ENCODE measurements around the gene CAPN10.

CAPN10 gene

GRCh38 chr2:240631548-240632305 lies 45.2 kb downstream of the CAPN10 start:
- no peak for DNase-seq (ENCODE audit: low read depth in 2 of 2)
- H3K4me3 ChIP-seq (replicated peaks in 1 of 2; ENCODE audit: low read depth in 2 of 2, low read length in 2 of 2) = no peak overlapping the region
- TF ChIP-seq CTCF (IDR thresholded peaks at IDR 0.05; ENCODE audit: low read depth, low read length) = no peak

- no peak for TF ChIP-seq CTCF (IDR thresholded peaks at IDR 0.05; ENCODE audit: low read depth, low read length)
- DNase-seq (ENCODE audit: low read depth in 2 of 2) = no peak
Measured at GRCh38 chr2:240632306-240632721, 45.8 kb downstream of the CAPN10 start.

GRCh38 chr2:240635121-240635997 lies 48.8 kb downstream of the CAPN10 start:
- DNase-seq (ENCODE audit: low read depth in 2 of 2) = no peak
- no peak overlapping the region for H3K4me3 ChIP-seq (replicated peaks in 1 of 2; ENCODE audit: low read depth in 2 of 2, low read length in 2 of 2)
- no peak for TF ChIP-seq CTCF (IDR thresholded peaks at IDR 0.05; ENCODE audit: low read depth, low read length)

More at GRCh38 chr2:240632306-240632721, 45.8 kb downstream of the CAPN10 start:
- no peak overlapping the region for H3K4me3 ChIP-seq (replicated peaks in 1 of 2; ENCODE audit: low read depth in 2 of 2, low read length in 2 of 2)

DNA sequence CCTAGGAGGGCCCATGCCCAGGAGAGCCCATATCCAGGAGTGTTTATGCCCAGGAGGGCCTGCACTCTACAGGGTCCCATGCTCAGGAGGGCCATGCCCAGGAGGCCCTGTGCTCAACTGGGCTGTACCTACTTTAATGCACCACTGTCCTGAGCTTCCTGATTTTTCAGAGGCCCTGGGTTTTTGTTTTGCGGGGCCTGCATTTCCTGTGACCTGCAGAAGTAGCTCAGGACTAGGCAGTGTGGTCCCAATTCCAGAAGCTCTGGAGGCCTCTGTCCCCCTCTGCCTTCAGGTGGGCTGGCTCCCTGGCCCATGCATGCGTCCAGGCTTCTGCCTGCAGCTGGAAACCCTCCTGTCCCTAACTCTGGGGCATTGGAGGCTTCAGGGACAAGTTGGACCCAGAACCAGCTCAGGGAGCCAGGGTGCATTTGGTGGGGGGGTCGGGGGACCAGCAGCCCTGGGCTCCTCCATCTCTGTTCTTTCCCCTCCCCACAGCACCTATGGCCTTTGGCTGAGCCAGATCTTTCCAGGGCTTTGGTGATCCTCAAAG lies 49.5 kb downstream of the CAPN10 start:
- no peak for DNase-seq (ENCODE audit: low read depth in 2 of 2)
- no peak for TF ChIP-seq CTCF (IDR thresholded peaks at IDR 0.05; ENCODE audit: low read depth, low read length)
- H3K4me3 ChIP-seq (replicated peaks in 1 of 2; ENCODE audit: low read depth in 2 of 2, low read length in 2 of 2) = no peak overlapping the region

- TF ChIP-seq CTCF (IDR thresholded peaks at IDR 0.05; ENCODE audit: low read depth, low read length) = no peak
- no peak overlapping the region for H3K4me3 ChIP-seq (replicated peaks in 1 of 2; ENCODE audit: low read depth in 2 of 2, low read length in 2 of 2)
- DNase-seq (ENCODE audit: low read depth in 2 of 2) = no peak
Measured at GRCh38 chr2:240636563-240637115, 50.1 kb downstream of the CAPN10 start.

DNA sequence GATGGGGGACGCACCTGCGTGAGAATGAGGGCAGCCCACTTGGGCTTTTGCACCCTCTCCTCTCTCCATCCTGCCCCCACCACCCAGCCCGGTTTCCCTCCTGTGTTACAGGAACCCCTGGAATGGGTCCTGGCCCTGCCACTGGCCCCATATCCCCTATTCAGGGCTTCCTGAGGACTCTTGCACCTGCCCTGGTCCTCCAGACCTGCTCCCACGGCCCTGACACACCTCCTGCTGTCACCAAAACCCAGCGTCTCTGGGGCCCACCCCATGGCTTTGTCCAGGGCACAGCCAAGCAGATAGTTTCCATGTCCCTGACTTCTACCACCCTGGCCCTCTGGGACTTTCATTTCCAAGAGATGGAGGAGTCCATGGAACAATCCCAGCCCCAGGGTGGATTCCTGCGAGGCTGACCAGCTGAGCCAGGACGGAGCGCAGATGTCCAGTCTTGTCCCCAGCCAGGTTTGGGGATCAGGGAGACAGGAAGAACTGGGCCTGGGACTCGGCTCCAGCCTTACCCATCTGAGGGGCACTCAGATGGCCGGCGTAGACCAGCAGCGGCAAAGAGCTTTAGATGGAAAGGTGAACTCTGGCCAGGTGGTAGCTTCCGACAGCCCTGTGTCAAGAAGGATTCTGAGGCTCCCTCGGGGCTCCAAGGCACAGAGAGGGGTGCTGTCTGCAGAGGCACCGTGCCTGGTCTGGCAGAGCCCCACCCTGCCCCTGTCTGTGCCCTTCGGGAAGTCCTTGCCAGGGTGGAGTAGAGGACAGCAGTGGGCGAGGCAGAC lies 50.8 kb downstream of the CAPN10 start:
- no peak for DNase-seq (ENCODE audit: low read depth in 2 of 2)
- no peak overlapping the region for H3K4me3 ChIP-seq (replicated peaks in 1 of 2; ENCODE audit: low read depth in 2 of 2, low read length in 2 of 2)
- no peak for TF ChIP-seq CTCF (IDR thresholded peaks at IDR 0.05; ENCODE audit: low read depth, low read length)
